SU-DHL-6 (cell line): Measurements from ENCODE around the gene PTPRK.

ENCODE experiments used
- H2AFZ ChIP-seq: fragments of 200-600 bp; sonication (generic); 2 replicates; pipeline ENCODE4 v1.6.1; 2014; ENCODE audit warnings: low read depth, mild to moderate bottlenecking, moderate library complexity, mixed read lengths, antibody characterized with exemption, low read length; ENCODE audit not compliant: severe bottlenecking
- H3F3A ChIP-seq: fragments of 200-600 bp; shearing (Covaris generic); 2 replicates; pipeline ENCODE4 v1.6.0; 2016; ENCODE audit warnings: antibody characterized with exemption, mild to moderate bottlenecking; ENCODE audit not compliant: insufficient read depth
- H3K27ac ChIP-seq: fragments of 200-600 bp; sonication (generic); 2 replicates; pipeline ENCODE4 v1.5.1; 2016; ENCODE audit warnings: low read depth, mild to moderate bottlenecking, low read length, moderate library complexity, mixed read lengths
- H3K27me3 ChIP-seq: fragments of 200-600 bp; sonication (generic), shearing (Covaris generic); 2 replicates; pipeline ENCODE4 v1.6.0; 2014; ENCODE audit warnings: mild to moderate bottlenecking, low read length
- H3K36me3 ChIP-seq: fragments of 200-600 bp; sonication (generic); 2 replicates; pipeline ENCODE4 v1.6.1; 2014; ENCODE audit warnings: mild to moderate bottlenecking, low read length, mixed read lengths
- H3K4me2 ChIP-seq: fragments of 300-600, 200-600 bp; shearing (Covaris generic), sonication (generic); 2 replicates; pipeline ENCODE4 v1.6.0; 2014; ENCODE audit warnings: low read length, low read depth, mild to moderate bottlenecking; ENCODE audit not compliant: poor library complexity, severe bottlenecking
- H3K4me3 ChIP-seq: fragments of 200-600 bp; sonication (generic); 2 replicates; pipeline ENCODE4 v1.5.1; 2014; ENCODE audit warnings: antibody characterized with exemption, low read length, mild to moderate bottlenecking, mixed read lengths; ENCODE audit not compliant: insufficient read depth, poor library complexity, severe bottlenecking
- H3K79me2 ChIP-seq: fragments of 200-600 bp; sonication (generic); 2 replicates; pipeline ENCODE4 v1.6.1; 2014; ENCODE audit warnings: mild to moderate bottlenecking, low read length, moderate library complexity; ENCODE audit not compliant: insufficient read depth
- H3K9ac ChIP-seq: fragments of 200-600 bp; sonication (generic); 2 replicates; pipeline ENCODE4 v1.7.0; 2014; ENCODE audit warnings: mild to moderate bottlenecking, low read length
- H3K9me2 ChIP-seq: fragments of 200-600 bp; sonication (generic); replicated peaks from 2 replicates; pipeline ENCODE4 v1.6.1; 2014; ENCODE audit warnings: low read length; ENCODE audit not compliant: insufficient read depth
- H3K9me3 ChIP-seq: fragments of 200-600 bp; sonication (generic); 2 replicates; pipeline ENCODE4 v1.6.1; 2014; ENCODE audit warnings: low read length, mixed read lengths; ENCODE audit not compliant: insufficient read depth
- H4K20me1 ChIP-seq: fragments of 200-600 bp; sonication (generic); 2 replicates; pipeline ENCODE4 v1.6.1; 2014; ENCODE audit warnings: low read depth, mild to moderate bottlenecking, antibody characterized with exemption, low read length, moderate library complexity, mixed read lengths
- EZH2phosphoT487 ChIP-seq: fragments of 200-600 bp; sonication (generic), shearing (Covaris generic); conservative IDR thresholded peaks from 2 replicates; pipeline ENCODE4 v1.6.1; 2018; ENCODE audit warnings: mild to moderate bottlenecking, antibody characterized with exemption, low read length, moderate library complexity, mixed read lengths
- TF ChIP-seq, protein P1 (sequence below): fragments of 200-600 bp; sonication (generic); IDR thresholded peaks from one replicate; pipeline ENCODE4 v1.5.1; 2017; ENCODE audit warnings: antibody characterized with exemption, mild to moderate bottlenecking, low read length, moderate library complexity; ENCODE audit not compliant: insufficient read depth, poor library complexity, severe bottlenecking

Gene PTPRK

GRCh38 chr6:128249429-128249828 lies 271.0 kb downstream of the PTPRK start:
- Histone ChIP-seq H3K27ac (no peak overlapping the region), H3K9me3 (no peaks in the 10 kb centered on the region), H3K9me2 (no peaks in the 10 kb centered on the region), H3K4me2 (no peak overlapping the region), H3F3A (no peaks in the 10 kb centered on the region), H3K79me2 (no peaks in the 10 kb centered on the region), H3K27me3 (no peaks in the 10 kb centered on the region), H3K4me3 (no peak overlapping the region), H3K9ac (no peak overlapping the region), H2AFZ (no peak overlapping the region), H4K20me1 (no peaks in the 10 kb centered on the region), H3K36me3 (no peaks in the 10 kb centered on the region)
- TF ChIP-seq, protein P1, sequence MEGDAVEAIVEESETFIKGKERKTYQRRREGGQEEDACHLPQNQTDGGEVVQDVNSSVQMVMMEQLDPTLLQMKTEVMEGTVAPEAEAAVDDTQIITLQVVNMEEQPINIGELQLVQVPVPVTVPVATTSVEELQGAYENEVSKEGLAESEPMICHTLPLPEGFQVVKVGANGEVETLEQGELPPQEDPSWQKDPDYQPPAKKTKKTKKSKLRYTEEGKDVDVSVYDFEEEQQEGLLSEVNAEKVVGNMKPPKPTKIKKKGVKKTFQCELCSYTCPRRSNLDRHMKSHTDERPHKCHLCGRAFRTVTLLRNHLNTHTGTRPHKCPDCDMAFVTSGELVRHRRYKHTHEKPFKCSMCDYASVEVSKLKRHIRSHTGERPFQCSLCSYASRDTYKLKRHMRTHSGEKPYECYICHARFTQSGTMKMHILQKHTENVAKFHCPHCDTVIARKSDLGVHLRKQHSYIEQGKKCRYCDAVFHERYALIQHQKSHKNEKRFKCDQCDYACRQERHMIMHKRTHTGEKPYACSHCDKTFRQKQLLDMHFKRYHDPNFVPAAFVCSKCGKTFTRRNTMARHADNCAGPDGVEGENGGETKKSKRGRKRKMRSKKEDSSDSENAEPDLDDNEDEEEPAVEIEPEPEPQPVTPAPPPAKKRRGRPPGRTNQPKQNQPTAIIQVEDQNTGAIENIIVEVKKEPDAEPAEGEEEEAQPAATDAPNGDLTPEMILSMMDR: no peak
- no peak for TF ChIP-seq EZH2phosphoT487

DNA sequence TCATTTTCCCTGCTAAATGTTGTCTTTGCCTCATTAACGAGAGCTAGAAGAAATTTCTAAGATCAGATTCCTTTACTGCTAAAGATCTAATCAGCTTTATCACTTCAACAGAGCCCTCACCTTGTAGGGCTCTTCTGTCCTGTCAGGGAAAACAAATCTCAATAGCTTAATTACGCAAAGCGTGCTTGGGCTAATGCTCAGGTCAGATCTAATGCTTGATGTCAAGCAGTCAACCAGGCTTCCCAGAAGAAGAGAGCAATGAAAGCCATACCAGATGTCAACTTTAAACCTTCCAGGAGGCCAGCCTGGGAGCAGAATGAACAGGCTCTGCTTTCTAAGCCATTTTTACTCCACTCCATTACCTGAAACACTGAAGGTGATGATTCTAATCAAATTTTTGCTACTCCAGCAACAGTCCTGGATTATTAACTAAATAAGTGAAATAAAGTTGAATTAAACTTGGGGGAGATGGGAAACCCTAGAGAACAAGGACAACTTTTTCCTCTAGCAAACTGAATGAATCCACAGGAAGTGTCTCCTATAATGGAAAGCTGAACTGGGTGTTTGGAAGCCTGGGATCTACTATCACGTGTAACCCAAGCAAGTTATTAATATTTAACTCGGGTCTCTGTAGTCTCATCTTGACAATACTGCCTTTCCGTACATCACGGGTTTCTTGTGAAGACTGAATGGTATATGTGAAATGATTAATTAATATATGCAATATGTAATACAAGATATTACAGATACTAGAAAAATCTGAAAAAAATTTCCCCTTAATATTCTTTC lies 273.7 kb downstream of the PTPRK start:
- Histone ChIP-seq H4K20me1 (no peaks in the 10 kb centered on the region), H3K27me3 (no peaks in the 10 kb centered on the region), H3K9me2 (no peaks in the 10 kb centered on the region), H3K27ac (no peak overlapping the region), H3K4me3 (no peak overlapping the region), H2AFZ (no peak overlapping the region), H3K9me3 (0 out of 2 replicates have a peak, but pooled peaks cover 4% of the 10 kb centered on the region), H3K79me2 (no peaks in the 10 kb centered on the region), H3K36me3 (no peaks in the 10 kb centered on the region), H3K4me2 (no peak overlapping the region), H3F3A (no peaks in the 10 kb centered on the region), H3K9ac (no peak overlapping the region)
- TF ChIP-seq, protein P1: no peak
- TF ChIP-seq EZH2phosphoT487: no peak

DNA sequence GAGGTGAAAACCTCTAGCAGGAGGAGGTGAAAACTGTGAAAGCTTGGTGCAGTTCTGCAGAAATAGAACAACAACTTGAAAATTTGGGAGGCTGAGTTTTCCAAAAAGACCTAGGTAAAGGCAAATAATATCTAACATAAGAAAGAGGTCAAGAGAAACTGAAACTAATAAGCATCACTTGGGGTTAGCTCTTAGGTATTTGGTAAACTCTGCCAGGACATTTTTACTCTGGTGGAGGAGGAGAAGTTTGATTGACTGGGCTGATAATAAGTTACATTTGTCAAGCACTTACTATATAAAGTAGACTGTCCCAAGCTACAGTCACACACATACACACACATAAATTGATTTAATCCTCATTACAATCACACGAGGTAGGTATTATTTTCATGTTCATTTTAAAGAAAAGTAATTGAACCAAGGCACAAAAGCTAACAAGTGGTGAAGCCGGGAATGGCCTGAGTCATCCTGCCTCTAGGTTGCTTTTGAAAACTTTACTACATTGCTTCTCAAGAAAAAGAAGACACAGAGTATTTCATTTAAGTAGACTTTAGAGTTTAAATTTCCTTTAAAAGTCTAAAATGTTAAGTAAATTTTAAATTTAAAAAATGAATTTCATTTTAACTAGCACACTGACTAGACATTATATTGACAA lies 275.5 kb downstream of the PTPRK start:
- no peaks in the 10 kb centered on the region for H3F3A ChIP-seq
- 0 out of 2 replicates have a peak, but pooled peaks cover 4% of the 10 kb centered on the region for H3K9me3 ChIP-seq
- H3K9me2 ChIP-seq: no peaks in the 10 kb centered on the region
- no peaks in the 10 kb centered on the region for H3K79me2 ChIP-seq
- no peaks in the 10 kb centered on the region for H3K27me3 ChIP-seq
- H3K9ac ChIP-seq: no peak overlapping the region
- no peak overlapping the region for H2AFZ ChIP-seq
- H3K36me3 ChIP-seq: no peaks in the 10 kb centered on the region
- H3K4me3 ChIP-seq: no peak overlapping the region
- H3K27ac ChIP-seq: no peak overlapping the region
- H3K4me2 ChIP-seq: no peak overlapping the region
- TF ChIP-seq, protein P1: no peak
- TF ChIP-seq EZH2phosphoT487: no peak
- H4K20me1 ChIP-seq: no peaks in the 10 kb centered on the region
